IPS-11a (cell line): Measurements from ENCODE around the gene KIAA0930.
"Not testable (repeated sequence)": the region's sequence is repeated elsewhere in the genome, so short reads cannot be mapped to it uniquely, and the experiment has no call there.

ENCODE experiments used
- H3K4me3 ChIP-seq: one replicate; pipeline ENCODE4 v1.5.1; 2013; ENCODE audit warnings: low read depth, low read length, control low read depth

KIAA0930 gene

DNA sequence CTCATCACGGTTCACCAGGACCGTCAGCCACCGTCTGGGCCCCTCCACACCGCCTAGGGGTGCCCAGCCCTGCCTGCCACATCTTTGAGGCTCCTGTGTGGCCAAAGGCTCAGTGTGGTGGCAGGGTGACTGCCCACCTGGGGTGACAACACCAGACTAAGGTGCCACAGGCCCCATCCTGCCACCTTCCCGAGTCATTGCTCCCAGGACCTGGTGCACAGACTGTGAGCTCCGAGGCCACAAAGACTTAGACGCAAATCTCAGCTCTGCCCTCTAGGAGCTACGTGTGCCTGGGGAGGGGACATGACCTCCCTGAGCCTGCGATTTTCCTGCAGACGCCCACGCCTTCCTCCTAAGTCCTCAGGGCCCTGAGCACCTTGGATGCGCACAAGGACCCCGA is 36.5 kb downstream of the KIAA0930 start:
- H3K4me3 ChIP-seq, result no peak overlapping the region

DNA sequence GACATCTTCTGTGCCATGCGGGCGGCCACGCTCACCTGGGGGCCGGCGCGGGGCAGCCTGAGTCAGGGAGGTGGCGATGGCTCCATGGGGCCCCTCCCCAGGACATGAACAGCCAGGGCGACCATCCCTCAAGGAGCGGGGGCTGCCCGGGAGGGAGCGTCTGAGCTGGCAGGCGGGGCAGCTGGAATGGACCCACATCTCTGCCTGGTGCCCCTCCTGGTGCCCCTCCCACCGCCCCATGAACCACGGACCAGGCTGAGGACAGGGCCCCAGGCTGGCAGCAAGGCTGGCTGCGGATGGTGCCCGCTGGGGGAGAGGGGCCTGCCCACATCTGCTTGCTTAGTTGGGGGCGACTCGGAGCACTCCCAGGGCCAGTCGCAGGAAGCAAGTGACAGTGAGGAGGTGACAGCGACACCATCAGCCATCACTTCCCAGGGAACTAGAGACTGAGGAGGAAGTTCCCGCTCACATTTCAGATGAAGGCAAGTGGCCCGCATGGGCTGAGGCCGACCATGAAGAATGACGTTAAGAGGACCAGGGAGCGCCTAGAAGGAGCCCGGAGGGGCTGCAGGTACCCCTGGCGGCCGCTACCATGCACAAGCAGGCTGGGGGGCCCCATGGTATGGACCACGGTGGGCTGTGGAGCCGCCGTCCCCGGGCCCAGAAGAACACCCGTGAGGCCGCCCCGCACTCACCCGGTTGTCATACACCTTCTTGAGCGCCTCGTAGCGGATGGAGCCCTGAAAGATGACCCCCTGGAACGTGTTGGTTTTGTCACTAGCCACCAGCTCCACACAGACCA is 37.3 kb downstream of the KIAA0930 start:
- H3K4me3 ChIP-seq, result no peak overlapping the region

DNA sequence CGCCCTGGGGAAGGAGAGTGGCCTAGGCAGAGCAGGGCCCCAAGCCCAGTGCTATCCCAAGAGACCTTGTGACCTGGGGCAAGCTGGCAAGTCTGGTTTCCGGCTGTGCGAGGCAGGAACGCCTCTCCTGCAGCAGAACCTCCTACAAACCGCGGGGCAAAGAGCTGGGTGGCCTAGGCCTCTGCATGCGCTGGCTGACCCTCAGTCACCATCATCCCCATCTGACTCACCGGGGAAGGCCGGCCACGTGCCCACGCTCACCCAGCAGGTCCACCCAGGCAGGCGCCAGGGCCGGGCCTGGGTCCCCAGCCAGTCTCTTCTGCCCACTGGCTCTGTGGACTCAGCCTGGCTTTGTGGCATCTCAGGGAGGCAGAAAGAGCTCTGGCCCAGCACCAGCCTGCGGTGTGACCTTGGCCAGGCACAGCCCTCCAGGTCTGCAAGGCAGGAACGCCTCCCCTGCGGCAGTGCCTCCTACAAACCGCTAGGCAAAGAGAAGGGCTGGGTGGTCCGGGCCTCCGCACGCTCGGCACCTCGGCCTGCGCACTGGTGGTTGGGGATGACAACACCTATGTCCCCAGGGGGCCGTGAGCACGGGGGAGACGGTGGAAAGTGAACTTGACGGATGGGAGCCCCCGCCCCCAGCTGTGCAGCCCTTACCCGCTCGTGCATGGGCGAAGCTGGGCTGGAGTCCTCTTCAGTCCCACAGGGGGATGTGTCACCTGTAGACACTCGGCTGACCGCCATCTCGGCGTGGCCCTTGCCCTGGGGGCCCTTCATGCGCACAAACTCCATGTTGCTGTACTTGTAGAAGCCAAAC is 38.2 kb downstream of the KIAA0930 start:
- H3K4me3 ChIP-seq, result no peak overlapping the region

DNA sequence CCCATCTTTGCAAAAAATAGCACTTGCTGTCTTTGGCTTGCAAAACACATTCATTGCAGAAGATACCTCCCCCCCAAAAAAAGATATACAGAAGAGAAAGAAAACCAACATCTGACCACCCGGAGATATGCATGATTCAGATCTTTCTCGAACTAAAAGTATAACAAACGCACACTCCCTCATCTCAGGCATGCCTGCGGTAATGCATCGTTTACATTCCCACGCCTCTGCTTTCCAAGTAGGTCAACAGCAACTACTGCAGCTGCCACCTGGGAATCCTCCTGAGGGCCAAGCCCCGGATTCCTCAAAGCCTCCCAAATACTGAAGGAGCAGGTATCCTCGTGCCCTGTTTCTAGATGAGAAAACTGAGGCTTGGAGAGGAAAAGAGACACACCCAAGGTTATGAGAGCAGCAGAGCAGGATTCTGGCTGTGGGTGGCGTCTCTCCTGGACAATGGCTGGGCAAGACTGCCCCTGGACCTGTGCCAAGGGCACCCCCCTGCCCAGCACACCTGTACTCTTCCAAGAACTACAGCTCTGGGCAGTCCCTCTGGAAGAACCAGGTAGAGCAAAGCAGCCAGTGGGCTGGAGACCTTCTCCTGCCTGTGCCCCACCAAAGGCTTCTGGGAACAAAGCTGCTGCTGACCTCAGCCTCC is 38.9 kb downstream of the KIAA0930 start:
- no peak overlapping the region for H3K4me3 ChIP-seq

DNA sequence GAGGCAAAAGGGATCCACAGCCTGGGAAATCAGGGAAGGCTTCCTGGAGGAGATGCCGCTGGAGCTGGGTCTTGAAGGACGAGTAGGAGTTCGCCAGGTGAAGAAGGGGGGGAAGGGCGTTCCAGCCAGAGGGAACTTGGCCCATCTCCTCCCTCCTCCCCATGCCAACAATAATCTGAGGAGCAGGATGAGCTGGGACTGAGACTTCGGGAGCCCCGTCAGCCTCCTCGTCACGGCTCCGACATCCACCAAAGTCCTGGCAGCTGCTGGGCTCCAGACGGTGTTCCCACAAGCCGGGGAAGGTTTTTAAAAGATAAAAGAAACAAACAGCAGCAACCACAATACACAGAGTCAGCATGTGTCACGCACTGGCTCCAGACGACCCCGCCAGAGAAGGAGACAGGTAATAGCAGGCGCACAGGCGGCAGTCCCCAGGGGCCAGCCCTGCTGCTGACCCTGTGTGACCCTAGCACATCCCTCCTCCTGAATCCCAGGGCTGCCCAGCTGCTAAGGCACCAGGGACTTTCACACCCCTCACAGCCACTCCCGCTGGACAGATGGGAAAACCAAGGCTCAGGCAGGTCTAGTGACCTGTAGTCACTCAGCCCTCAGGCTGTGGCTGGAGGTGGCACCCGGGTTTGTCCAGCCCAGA is 39.7 kb downstream of the KIAA0930 start:
- no peak overlapping the region for H3K4me3 ChIP-seq

DNA sequence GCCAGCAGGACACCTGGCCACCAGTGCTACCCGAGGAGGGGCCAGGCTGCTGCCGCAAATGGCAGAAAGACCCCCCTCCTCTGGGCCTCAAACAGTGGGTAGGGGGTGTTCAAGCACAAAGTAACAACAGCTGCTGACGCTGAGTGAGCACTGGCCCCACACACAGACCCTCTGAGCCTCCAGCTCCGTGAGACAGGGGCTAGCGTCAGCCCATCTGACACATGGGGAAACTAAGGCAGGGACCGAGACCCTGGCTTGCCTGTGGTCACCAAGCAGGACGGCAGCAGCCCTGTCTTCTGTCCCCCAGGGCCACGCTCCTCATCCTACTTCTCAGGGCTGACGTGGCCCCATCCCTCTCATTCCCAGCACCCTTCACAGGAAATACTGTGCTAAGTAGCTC is 40.5 kb downstream of the KIAA0930 start:
- no peak overlapping the region for H3K4me3 ChIP-seq

DNA sequence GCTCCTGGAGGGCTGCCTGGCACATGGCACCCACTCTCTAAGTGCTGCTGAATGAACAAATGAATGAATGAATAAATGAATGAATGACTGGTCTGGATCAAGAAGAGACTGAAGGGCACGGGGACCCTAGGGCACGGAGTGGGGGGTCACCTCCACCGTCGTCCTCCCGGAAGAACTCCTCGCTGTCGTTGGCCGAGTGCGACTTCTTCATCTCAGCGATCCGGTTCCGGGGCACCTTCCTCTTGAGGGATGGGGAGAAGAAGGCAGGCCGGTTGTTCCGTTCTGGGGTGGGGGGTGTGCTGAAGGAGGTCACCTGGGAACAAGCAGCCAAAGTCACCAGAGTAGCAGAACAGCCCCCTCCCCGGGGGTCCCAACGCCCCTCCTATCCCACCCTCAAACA is 41.0 kb downstream of the KIAA0930 start:
- H3K4me3 ChIP-seq, result no peak overlapping the region

DNA sequence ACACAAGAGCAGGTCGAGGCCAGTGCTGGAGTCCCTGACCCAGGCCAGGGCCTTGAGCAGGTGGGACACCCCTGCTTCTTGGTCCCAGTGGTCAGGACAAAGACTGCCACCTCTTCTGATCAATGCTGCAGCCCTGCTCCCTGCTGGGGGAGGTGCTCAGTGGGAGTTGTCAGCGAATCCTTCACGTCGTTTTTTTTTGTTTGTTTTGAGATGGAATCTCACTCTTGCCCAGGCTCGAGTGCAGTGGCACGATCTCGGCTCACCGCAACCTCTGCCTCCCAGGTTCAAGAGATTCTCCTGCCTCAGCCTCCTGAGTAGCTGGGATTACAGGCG is 42.3 kb downstream of the KIAA0930 start:
- H3K4me3 ChIP-seq, result no peak overlapping the region

DNA sequence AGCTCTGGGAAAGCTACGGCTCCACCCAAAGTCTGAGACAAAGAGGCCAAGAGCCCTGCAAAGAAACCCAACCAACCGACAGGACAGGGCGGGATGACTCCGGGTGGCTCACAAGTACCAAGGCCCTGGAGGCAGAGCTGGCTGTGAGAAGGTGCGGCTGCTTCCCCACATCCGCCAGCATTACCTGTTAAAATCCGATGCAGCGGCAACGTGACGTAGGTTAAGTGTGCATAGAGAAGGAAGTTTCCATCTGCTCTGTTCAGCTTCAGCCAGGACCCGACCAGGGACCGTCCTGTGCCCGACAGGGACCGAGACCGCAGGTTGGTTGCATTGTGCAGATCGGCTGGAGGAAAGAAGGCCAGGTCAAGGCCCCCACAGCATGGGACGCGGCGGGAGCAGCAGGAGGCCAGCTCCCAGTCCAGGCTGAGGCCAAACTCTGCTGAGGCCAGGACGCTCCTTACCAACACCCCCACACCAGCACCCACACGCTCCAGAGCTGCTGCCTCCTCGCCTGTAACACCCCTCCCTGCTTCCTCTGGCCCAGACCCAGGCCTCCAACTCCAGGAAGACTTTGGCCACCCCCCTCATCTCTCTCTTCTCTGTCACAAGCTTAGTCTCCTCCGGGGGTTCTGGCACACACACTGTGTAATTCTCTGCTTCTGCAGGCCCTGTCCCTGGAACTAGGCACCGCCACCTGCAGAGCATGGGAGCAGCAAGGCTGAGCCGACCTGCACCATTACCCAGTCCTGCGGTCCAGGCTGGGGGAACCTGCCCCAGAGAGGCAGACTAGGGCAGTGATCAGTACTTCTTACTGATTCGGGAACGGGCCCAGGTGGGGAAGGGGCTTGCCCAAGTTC is 42.9 kb downstream of the KIAA0930 start:
- H3K4me3 ChIP-seq, result no peak overlapping the region

DNA sequence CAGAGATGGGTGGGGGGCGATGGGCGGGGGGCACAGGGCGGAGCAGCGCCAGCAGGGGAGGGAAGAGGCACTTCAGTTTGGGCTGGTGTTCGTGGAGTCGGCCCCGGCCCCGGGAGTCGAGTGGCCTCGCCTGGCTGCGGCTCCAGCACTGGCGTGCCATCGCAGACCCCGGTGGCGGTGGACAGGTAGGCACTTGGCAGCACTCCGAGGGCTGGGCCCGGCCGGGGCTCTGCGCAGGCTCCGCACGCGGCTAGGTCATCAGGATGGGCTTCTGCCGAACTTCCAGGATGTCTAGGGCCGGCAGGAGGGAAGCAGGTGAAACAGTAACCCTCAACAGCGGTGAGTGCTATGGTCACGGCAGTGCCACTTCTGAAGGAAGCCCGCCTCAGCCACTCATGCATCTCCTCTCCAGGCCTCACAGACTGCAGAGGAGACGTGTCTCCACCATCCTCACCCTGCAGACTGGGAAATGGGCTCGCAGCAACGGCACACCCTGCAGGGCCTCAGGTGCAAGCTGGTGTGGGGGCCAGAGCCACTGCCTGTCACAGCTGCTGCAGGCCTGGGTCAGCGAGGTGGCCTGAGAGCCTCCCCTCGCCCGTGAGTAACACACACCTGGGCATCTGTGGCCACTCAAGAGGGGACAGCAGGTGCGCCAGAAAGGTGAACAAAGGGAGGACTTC is 43.6 kb downstream of the KIAA0930 start:
- H3K4me3 ChIP-seq, result no peak overlapping the region

DNA sequence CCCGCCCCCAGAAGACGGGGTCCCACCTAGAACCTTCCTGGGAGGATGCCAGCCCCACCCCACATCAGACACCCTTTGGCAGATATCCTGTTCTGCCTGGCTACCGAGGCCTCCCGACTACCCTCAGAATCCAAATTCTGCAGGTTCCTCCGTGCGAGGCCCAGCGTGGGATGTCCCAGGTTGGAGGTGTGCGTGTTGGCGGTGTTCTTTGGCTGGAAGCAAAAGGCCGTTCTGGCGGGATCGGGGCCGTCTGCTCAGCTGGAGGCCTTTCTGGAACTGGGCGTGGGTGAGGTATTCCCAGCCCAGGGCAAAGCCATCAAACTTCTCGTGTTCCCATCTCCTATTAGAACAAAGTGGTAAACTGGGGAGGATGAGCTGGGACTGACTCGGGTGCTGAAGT is 44.4 kb downstream of the KIAA0930 start:
- no peak overlapping the region for H3K4me3 ChIP-seq

DNA sequence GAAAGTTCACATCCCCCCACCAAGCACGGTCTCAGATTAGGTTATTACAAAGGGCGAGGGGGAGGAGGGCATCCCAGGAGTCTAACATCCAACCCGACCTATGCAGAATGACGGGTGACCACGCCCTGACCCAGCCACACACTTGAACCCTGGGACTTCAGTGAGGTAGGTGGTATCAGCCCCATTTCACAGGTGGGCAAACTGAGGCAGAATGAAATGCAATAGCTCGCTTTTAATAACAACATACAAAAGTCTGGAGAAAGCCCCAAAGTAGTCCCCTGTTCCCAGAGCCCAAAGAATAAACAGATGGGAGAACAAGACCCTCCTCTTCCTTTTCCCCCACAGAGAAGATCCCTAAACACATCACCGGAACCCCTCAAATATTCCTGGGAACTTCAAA is 45.1 kb downstream of the KIAA0930 start:
- no peak overlapping the region for H3K4me3 ChIP-seq

DNA sequence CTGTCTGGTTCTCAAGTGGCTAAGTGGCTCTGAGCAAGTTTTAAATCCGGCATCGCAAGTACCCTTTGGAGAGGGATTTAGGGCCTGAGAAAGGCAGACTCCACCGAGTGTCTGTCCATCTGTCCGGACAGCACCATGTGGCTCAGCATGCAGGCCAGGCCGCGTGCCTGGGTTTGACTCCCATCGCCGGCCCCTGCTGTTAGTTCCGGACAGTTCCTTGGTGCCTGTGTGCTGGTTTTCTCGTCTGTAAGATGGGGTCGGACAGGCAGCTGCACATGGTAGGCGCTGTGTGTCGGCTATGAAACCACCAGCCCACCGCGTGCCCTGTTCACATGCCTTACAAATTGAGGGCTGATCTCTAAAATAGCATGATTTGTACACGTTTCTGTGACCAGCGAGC is 46.0 kb downstream of the KIAA0930 start:
- no peak overlapping the region for H3K4me3 ChIP-seq

DNA sequence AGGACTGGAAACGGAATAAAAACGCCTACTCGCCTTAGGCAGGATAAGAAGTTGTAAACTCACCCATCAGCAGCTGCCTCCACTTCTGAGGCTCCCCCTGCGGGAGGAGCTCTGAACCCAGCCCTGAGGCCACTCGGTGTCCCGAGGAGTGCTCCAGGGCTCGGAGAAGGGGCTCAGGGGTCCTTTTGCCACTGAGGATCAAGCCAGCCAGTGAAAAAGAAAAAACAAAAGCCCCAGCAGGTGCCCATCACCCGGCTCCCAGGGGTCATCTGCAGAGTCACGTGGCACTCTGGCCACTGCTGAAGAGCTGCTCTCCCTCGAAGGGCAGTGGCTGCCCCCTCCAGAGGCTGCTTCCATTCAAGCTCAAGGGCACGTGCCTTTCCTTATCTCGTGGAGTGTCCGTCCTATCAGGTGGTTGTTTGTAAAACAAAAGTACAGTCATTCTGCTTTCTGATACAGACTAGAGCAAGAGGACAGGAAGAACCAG is 48.0 kb downstream of the KIAA0930 start:
- H3K4me3 ChIP-seq, result no peak overlapping the region

DNA sequence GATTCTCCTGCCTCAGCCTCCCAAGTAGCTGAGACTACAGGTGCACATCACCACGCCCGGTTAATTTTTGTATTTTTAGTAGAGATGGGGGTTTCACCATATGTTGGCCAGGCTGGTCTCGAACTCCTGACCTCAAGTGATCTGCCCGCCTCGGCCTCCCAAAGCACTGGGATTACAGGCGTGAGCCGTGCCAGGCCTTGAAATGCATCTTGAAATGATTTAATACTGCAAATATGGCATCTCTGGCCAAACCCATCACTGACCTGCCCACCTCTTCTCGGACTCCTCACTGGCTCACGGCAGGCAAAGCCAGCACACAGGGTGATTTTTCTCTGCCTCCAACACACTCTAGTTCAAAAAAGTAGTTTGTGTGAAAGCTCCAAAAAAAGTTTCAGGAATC is 48.9 kb downstream of the KIAA0930 start:
- H3K4me3 ChIP-seq, result not testable (repeated sequence)

DNA sequence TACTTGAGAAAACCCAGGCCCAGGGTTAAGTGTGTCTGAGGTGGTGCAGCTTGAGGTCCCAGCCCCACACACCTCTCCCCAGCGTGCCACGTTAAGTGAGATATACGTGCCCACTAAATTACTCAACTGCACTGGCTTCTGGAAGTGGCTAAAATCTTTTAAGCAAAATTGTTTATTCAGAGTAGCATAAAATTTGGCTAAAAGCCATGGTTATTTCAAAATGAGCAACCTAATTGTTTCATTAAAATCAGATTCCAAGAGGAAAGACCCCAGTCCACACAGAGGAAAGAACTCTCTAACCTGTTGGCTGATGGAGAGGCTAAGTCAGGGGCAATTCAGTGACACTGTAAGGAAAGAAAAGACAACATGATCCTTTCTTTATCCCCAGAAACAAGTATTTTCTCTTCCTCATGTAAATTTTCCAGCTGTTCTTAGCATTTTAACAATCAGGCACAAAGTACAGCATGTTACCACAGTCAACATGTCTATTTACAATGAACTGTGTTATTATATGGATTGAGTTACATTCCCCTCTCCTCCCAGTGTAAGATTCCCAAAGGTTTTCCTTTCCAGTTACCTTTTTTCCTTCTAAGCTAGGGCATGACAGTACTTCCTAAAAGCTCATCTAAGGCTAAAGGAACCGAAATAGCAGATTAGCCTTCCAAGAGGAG is 50.4 kb downstream of the KIAA0930 start:
- no peak overlapping the region for H3K4me3 ChIP-seq

DNA sequence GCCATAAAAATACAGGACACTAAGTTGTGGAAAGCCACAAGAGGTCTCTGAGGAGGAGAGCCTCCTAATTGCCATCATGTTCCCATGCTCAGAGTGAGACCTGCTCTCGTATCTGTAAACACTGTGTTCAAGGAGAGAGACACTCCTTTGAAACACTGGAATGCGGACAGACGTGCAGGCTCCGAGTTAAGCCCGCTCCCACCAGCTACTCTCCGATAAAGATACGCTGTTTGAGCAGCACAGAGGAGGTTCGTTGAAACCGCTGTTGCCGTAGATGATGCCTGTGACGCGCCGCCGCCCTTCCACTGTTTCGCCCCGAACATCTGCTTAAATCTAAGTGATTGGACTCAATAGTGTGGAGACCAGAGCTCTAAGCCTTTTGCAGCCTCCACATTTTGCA is 51.9 kb downstream of the KIAA0930 start:
- no peak overlapping the region for H3K4me3 ChIP-seq

DNA sequence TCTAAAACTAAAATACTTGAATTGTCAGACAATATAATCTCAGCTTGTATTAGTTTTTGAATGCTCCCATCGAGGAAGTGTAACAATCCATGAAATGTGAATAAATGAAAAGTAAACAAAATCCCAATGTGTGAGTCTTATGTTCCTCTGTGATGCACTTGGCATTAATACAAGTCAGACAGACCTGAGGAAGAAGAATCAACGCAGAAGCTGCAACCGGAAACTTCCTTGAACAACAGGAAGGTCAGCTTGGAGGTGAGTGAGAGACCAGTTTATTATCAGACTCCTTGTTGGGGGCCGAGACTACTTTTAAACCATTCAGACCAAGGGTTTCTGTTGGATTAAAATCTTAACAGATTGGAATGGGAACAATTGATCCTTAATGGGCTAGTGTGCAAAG is 52.8 kb downstream of the KIAA0930 start:
- H3K4me3 ChIP-seq, result no peak overlapping the region
